CD4-positive, alpha-beta memory T cell (primary cell): Measurements from ENCODE around the gene TBC1D2. TPM values are rescaled to one million over a fixed set of nuclear protein-coding genes. Genes with fewer than 3 reads are reported as not detected.

Experiments used
- CTCF ChIA-PET: fragments of 350-600 bp; sonication (Branson Sonifier 250); formaldehyde crosslinking; loops from one replicate; lab custom pipeline; 2021; ENCODE audit warnings: inconsistent platforms; ENCODE audit not compliant: partially characterized antibody; lab: Charles Lee
- POLR2A ChIA-PET: fragments of 350-600 bp; sonication (Branson Sonifier 250); formaldehyde crosslinking; loops from one replicate; lab custom pipeline; 2021; ENCODE audit not compliant: partially characterized antibody; lab: Charles Lee
- DNase-seq, 5 donors: peaks; one replicate each; pipeline versions ENCODE4 v3.0.0 to v3.0.0-alpha.2; 2020 to 2022; ENCODE audit warnings: mixed read lengths in 1 of 5
- H3K27ac ChIP-seq: one replicate; pipeline ENCODE4 v1.7.0; 2013; ENCODE audit warnings: low read depth, low read length
- H3K27me3 ChIP-seq: 2 replicates; pipeline ENCODE4 v1.7.0; 2013; ENCODE audit warnings: mild to moderate bottlenecking, low read length, moderate library complexity; ENCODE audit not compliant: insufficient read depth
- H3K36me3 ChIP-seq: 2 replicates; pipeline ENCODE4 v1.7.0; 2013; ENCODE audit warnings: mild to moderate bottlenecking, low read length, moderate library complexity; ENCODE audit not compliant: insufficient read depth
- H3K4me1 ChIP-seq: 2 replicates; pipeline ENCODE4 v1.7.0; 2013; ENCODE audit warnings: mild to moderate bottlenecking, low read length, moderate library complexity; ENCODE audit not compliant: insufficient read depth
- H3K4me3 ChIP-seq, 2 donors: one replicate each; pipeline ENCODE4 v1.7.0; 2013; ENCODE audit warnings: low read length in 2 of 2, mild to moderate bottlenecking in 1 of 2
- H3K9me3 ChIP-seq, 2 donors: one replicate each; pipeline ENCODE4 v1.7.0; 2013; ENCODE audit warnings: low read length in 2 of 2, control low read depth in 1 of 2; ENCODE audit not compliant: control insufficient read depth in 1 of 2
- H3K27ac Mint-ChIP-seq, 7 donors: one replicate each; pipeline ENCODE4 v1.8.0; 2020 to 2021; ENCODE audit warnings: mixed read lengths in 7 of 7, mild to moderate bottlenecking in 6 of 7, inconsistent platforms in 3 of 7, moderate library complexity in 3 of 7
- H3K27me3 Mint-ChIP-seq, 2 donors: one replicate each; pipeline ENCODE4 v1.8.0; 2020 to 2021; ENCODE audit warnings: mixed read lengths in 2 of 2
- H3K36me3 Mint-ChIP-seq, 2 donors: one replicate each; pipeline ENCODE4 v1.8.0; 2020 to 2021; ENCODE audit warnings: mixed read lengths in 2 of 2, inconsistent platforms in 1 of 2, mild to moderate bottlenecking in 1 of 2
- H3K4me1 Mint-ChIP-seq, 4 donors: one replicate each; pipeline ENCODE4 v1.8.0; 2020 to 2021; ENCODE audit warnings: mixed read lengths in 4 of 4, mild to moderate bottlenecking in 1 of 4
- H3K4me3 Mint-ChIP-seq, 8 donors: one replicate each; pipeline ENCODE4 v1.8.0; 2020 to 2021; ENCODE audit warnings: mixed read lengths in 8 of 8, mild to moderate bottlenecking in 7 of 8, moderate library complexity in 6 of 8, inconsistent platforms in 3 of 8
- H3K9me3 Mint-ChIP-seq, 8 donors: one replicate each; pipeline ENCODE4 v1.8.0; 2020 to 2021; ENCODE audit warnings: mixed read lengths in 8 of 8, mild to moderate bottlenecking in 5 of 8, inconsistent platforms in 3 of 8, moderate library complexity in 1 of 8
- intact Hi-C: fragments of 100-400 bp; cut with micrococcal nuclease; formaldehyde crosslinking; loops from one replicate; pipeline ENCODE4 v1.15.1; 2023
- polyA plus RNA-seq, 2 donors: library from polyadenylated mRNA; unstranded; fragments of 300-500 nt; fragmentation: Illumina TruSeq; gene quantifications; one replicate each; pipeline ENCODE4 v1.2.3, GENCODE V29; 2021
- total RNA-seq, 2 experiments: library from RNA; stranded (reverse); gene quantifications; one replicate each; pipeline ENCODE4 v1.2.3, GENCODE V29; 2021

The TBC1D2 gene
- total and polyA plus RNA-seq, 4 experiments from 2014 or later: 2.1 to 11.4 (median 11.1) TPM

DNA sequence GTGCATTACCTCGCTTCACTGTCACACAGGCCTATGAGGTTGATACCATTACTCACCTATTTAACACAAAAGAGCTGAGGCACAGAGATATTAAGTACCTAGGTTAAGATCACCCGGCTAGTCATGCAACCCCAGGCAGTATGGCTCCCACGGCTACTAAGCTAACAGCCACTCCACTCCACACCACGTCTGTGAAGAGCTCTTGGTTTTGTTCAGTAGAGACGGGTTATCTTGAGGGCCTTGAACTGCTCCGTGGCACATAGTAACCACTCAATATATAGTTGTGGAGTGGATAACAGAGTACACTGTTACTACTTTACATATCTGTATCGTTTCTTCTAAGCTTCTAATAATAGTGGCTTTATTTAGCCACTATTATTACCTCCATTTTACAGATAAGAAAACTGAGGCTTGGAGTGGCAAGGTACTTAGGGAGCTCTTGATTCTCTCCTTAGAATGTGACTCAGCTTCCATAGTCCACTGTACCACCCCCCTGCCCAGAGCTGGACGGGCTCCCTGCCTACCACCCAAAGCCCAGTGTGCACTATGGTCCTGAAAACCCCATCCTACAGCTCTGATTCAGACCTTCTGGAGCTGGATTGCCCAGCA is 62.0 kb downstream of the TBC1D2 start:
- H3K27ac ChIP-seq: peak overlapping the region; percentile 53
- Mint-ChIP-seq H3K4me3 (peak overlapping the region; percentile 83 to 95 (median 91)), H3K36me3 (peaks cover 0 to 4% of the 10 kb centered on the region in 2 donors), H3K9me3 (no peaks in the 10 kb centered on the region), H3K27ac (peak overlapping the region; percentile 61 to 91 (median 85)), H3K4me1 (peaks cover 10 to 43% (median 32%) of the 10 kb centered on the region in 4 donors), H3K27me3 (no peaks in the 10 kb centered on the region)
- intact Hi-C loops: loop anchor here (1.0 to 5.0 kb wide), 4 partner anchors 75 to 271 kb away; partner anchors contain the start of genes NANS, TRIM14 and TRMO
- peaks cover 39% of the 10 kb centered on the region for H3K4me1 ChIP-seq
- no peaks in the 10 kb centered on the region for H3K36me3 ChIP-seq
- H3K4me3 ChIP-seq: peak overlapping the region; percentile 52 to 67
- no peak for DNase-seq
- POLR2A ChIA-PET: interaction anchor here (0.6 to 4.1 kb wide), 12 partner anchors 22 to 288 kb away, joined by 3 to 53 read pairs (median 6); partner anchors contain the start of genes NANS, TBC1D2 and TRIM14
- CTCF ChIA-PET: interaction anchor here (1.0 to 4.3 kb wide), 10 partner anchors 10 to 122 kb away, joined by 3 to 34 read pairs (median 6); partner anchors contain the start of gene TRIM14
- no peaks in the 10 kb centered on the region for H3K9me3 ChIP-seq
- H3K27me3 ChIP-seq: no peaks in the 10 kb centered on the region

DNA sequence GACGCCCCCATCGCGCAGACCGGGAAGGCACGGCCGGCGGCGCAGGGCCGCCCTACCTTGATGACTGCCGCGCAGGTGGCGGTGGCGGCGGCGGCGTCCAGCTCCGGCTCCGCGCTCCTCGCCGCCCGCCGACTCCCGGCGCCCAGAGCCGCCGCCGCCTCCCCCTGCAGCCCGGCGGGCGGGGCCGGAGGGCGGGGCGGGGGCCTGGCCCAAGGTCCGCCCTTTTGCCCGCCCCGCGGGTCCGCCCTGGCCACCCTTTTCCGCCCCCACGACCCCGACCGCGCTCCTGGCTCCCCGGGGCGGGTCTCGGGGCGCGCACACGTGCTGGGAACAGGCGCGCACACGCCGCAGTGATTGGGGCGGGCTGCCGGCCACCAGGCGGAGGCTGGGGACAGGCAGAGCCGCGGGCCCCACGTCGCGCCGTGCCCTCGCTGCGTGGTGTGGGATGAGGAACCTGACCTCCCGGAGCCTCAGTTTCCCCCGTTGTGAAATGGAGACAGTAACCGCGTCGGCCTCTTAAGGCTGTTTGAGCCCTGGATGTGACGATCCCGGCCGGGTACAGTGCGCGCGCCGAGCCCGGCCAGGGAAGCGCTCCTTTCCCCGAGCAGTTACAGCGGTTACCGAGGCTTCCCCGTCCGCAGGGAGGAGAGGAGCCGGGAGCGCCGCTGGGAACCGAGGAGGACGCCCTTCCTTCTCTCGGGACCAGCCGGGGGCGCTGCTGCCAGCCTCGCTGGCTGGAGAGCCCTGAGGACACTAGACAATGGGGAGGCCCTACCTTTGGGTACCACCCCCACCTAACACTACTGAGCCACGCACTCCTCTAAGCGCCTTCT is 62.7 kb downstream of the TBC1D2 start, which contains the start of gene CORO2A:
TSS of gene CORO2A (minus strand) at position 135 of the 833 bp plus-strand sequence. CDS start 34,977 bp downstream, outside the sequence.
- peaks cover 0 to 4% of the 10 kb centered on the region in 2 donors for H3K36me3 Mint-ChIP-seq
- POLR2A ChIA-PET: interaction anchor here (0.6 to 4.1 kb wide), 23 partner anchors 22 to 287 kb away, joined by 3 to 53 read pairs (median 5); partner anchors contain the start of genes ANP32B, NANS, TBC1D2 and TRIM14

DNA sequence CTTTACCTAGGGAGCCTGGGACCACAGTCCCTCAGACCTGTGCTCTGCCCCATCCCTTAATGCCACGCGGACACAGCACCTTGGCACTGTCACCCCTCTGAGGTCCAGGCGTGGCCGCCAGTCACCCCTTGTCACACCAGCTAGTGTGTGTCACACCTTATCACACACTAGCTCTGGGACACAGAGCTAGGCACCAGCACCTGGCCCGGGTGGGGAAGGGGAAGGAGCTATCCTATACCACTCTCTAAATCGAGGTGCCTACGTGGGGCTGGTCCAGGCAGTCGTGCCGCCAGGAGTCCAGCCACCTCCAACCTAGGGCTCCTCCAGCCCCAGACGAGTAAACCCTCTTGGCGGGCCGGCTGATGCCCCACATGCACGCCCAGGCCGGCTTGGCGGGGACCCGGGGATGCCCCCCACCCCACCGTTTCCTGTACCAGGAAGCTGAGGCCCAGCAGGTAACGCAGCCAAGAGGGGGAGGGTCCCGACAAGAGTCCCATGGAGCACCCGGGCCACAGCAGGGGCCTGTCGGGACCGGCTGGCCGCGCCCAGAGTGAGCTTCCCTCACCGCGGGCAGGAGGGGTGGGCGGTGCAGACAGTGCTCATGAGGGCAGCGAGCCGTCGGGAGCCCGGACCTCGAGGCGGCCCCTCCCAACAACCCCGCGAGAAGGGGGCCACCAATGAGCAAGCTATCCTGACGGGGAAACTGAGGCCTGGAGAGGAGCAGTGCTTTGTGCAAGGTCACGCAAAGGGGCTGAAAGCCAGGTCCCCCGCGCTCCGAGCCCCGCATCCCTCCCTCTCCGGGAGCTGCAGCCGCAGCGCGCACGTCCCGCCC is 63.6 kb downstream of the TBC1D2 start:
- H3K27me3 Mint-ChIP-seq: no peaks in the 10 kb centered on the region
- peak overlapping the region; percentile 47 to 66 for H3K4me3 ChIP-seq
- H3K27ac Mint-ChIP-seq: peak overlapping the region in 5 of 7 donors; percentile 36 to 74 (median 64)
- H3K9me3 Mint-ChIP-seq: no peaks in the 10 kb centered on the region
- intact Hi-C loops: loop anchor here (1.0 to 5.0 kb wide), 4 partner anchors 63 to 269 kb away; partner anchors contain the start of genes NANS, TBC1D2, TRIM14 and TRMO
- peak overlapping the region; percentile 77 to 87 (median 80) for H3K4me3 Mint-ChIP-seq
- H3K4me1 Mint-ChIP-seq: peaks cover 19 to 54% (median 40%) of the 10 kb centered on the region in 4 donors
- peaks cover 0 to 4% of the 10 kb centered on the region in 2 donors for H3K36me3 Mint-ChIP-seq
- H3K27ac ChIP-seq: peak overlapping the region; percentile 38
- peaks cover 44% of the 10 kb centered on the region for H3K4me1 ChIP-seq
- H3K9me3 ChIP-seq: no peaks in the 10 kb centered on the region
- H3K27me3 ChIP-seq: no peaks in the 10 kb centered on the region
- H3K36me3 ChIP-seq: no peaks in the 10 kb centered on the region
- DNase-seq: peak; percentile 31 to 64 (median 35)
- ChIA-PET CTCF (interaction anchor here (0.6 to 4.3 kb wide), 13 partner anchors 11 to 269 kb away, joined by 3 to 34 read pairs (median 4); partner anchors contain the start of genes TBC1D2, TRIM14 and TRMO), POLR2A (interaction anchor here (0.8 to 4.1 kb wide), 16 partner anchors 21 to 270 kb away, joined by 3 to 53 read pairs (median 4); partner anchors contain the start of genes ANP32B, NANS, TBC1D2 and TRIM14)

More for the DNA sequence above, 62.7 kb downstream of the TBC1D2 start, which contains the start of gene CORO2A:
- Mint-ChIP-seq H3K4me1 (peaks cover 16 to 50% (median 37%) of the 10 kb centered on the region in 4 donors), H3K27ac (peak within 1 kb of the TSS; percentile 63 to 91 (median 85)), H3K9me3 (no peaks in the 10 kb centered on the region), H3K27me3 (no peaks in the 10 kb centered on the region), H3K4me3 (peak within 1 kb of the TSS; percentile 83 to 95 (median 91))
- CTCF ChIA-PET: interaction anchor here (0.8 to 4.3 kb wide), 15 partner anchors 11 to 122 kb away, joined by 3 to 34 read pairs (median 4); partner anchors contain the start of genes TBC1D2 and TRIM14
- no peaks in the 10 kb centered on the region for H3K36me3 ChIP-seq
- peak; percentile 64 to 72 (median 70) for DNase-seq
- H3K9me3 ChIP-seq: no peaks in the 10 kb centered on the region
- H3K27ac ChIP-seq: peak within 1 kb of the TSS; percentile 53
- intact Hi-C loops: loop anchor here (1.0 to 5.0 kb wide), 5 partner anchors 63 to 270 kb away; partner anchors contain the start of genes NANS, TBC1D2, TRIM14 and TRMO
- H3K4me3 ChIP-seq: peak within 1 kb of the TSS; percentile 52 to 67
- H3K27me3 ChIP-seq: no peaks in the 10 kb centered on the region
- H3K4me1 ChIP-seq: peaks cover 44% of the 10 kb centered on the region

DNA sequence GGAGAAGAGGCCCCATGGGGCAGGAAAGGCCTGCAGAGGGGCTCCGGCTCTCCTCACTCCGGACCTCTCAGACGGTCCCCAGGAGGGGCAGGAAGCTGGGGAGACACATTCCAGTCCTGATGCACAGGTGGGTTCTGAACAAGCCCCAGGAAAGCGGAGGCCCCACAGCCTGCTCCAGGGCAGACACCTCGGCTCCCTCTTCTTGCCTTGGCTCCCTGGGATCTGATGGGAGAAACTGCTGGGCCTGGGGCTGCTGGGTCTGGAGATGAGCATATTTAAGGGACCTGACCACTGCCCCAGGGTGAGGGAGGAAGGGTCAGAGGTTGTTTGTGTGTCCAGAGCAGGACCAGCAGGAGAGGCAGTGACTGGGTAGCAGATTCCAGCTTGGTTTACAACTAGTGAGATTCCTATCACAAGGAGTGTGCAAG is 64.3 kb downstream of the TBC1D2 start:
- DNase-seq: no peak
- Mint-ChIP-seq H3K4me3 (peak overlapping the region; percentile 77 to 87 (median 80)), H3K36me3 (peaks cover 0 to 4% of the 10 kb centered on the region in 2 donors), H3K4me1 (peaks cover 20 to 54% (median 41%) of the 10 kb centered on the region in 4 donors), H3K27ac (peak overlapping the region in 6 of 7 donors; percentile 36 to 66 (median 62)), H3K27me3 (no peaks in the 10 kb centered on the region), H3K9me3 (no peaks in the 10 kb centered on the region)
- Histone ChIP-seq H3K4me1 (peaks cover 44% of the 10 kb centered on the region), H3K4me3 (peak overlapping the region; percentile 47 to 66), H3K9me3 (no peaks in the 10 kb centered on the region), H3K36me3 (no peaks in the 10 kb centered on the region), H3K27me3 (no peaks in the 10 kb centered on the region), H3K27ac (peak overlapping the region; percentile 38)
- CTCF ChIA-PET: interaction anchor here (0.9 to 4.3 kb wide), 9 partner anchors 10 to 117 kb away, joined by 3 to 34 read pairs (median 4); partner anchors contain the start of gene TRIM14
- intact Hi-C loops: loop anchor here (5.0 kb wide), 1 partner anchor 134 kb away; the partner anchor contains the start of gene NANS
- POLR2A ChIA-PET: interaction anchor here (1.2 to 4.1 kb wide), 10 partner anchors 65 to 269 kb away, joined by 3 to 53 read pairs (median 8); partner anchors contain the start of genes NANS, TBC1D2, TRIM14 and TRMO

DNA sequence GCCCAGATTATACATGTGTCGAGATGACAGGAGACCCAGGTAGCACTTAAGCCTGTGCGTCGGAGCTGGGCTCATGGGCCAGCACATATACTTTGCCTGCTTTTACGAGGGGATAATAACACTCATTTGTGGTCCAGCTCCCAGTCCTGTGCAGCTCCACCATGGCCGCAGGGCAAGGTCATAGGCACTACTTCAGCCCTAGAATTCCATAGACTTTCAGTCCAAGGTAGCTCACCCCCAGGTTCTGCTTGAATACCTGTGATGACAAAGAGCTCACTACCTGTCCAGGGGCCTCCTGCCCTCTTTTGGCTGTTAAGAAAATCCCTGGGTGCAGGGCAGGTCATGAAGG is 64.7 kb downstream of the TBC1D2 start:
- intact Hi-C loops: loop anchor here (5.0 kb wide), 1 partner anchor 133 kb away; the partner anchor contains the start of gene NANS
- H3K27ac ChIP-seq: no peak overlapping the region
- CTCF ChIA-PET: interaction anchor here (0.9 to 4.3 kb wide), 4 partner anchors 19 to 116 kb away, joined by 3 to 34 read pairs (median 12); partner anchors contain the start of gene TRIM14
- H3K9me3 Mint-ChIP-seq: no peaks in the 10 kb centered on the region
- DNase-seq: no peak
- peak overlapping the region in 6 of 7 donors; percentile 42 to 68 (median 60) for H3K27ac Mint-ChIP-seq
- H3K4me1 Mint-ChIP-seq: peaks cover 21 to 56% (median 42%) of the 10 kb centered on the region in 4 donors
- H3K27me3 ChIP-seq: no peaks in the 10 kb centered on the region
- peaks cover 44% of the 10 kb centered on the region for H3K4me1 ChIP-seq
- POLR2A ChIA-PET: interaction anchor here (0.6 to 4.1 kb wide), 6 partner anchors 70 to 133 kb away, joined by 3 to 31 read pairs (median 8); partner anchors contain the start of gene TRIM14
- no peaks in the 10 kb centered on the region for H3K36me3 ChIP-seq
- peaks cover 0 to 4% of the 10 kb centered on the region in 2 donors for H3K36me3 Mint-ChIP-seq
- H3K27me3 Mint-ChIP-seq: no peaks in the 10 kb centered on the region
- H3K9me3 ChIP-seq: no peaks in the 10 kb centered on the region
- H3K4me3 ChIP-seq: no peak overlapping the region
- peak overlapping the region; percentile 48 to 87 (median 80) for H3K4me3 Mint-ChIP-seq
